ENCODE measurements around the gene UTS2R.

DNA sequence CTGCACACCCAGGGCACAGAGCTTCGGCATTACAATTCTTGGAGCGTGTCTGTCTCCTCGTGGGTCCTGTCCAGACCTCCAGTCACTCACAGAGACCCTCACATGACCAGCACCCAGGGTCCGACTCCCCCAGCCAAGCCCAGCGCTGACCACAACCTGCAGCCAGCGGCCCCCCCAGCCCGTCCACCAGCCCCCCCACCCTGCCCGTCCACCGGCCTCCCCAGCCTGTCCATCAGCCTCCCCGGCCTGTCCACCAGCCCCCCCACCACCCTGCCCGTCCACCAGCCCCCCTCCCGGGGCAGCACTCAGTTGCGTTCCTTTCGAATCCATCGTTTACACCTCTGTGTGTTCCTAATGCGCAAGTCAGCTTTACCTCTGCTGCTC is 43.8 kb upstream of the UTS2R start:
- TF ChIP-seq, protein P1, sequence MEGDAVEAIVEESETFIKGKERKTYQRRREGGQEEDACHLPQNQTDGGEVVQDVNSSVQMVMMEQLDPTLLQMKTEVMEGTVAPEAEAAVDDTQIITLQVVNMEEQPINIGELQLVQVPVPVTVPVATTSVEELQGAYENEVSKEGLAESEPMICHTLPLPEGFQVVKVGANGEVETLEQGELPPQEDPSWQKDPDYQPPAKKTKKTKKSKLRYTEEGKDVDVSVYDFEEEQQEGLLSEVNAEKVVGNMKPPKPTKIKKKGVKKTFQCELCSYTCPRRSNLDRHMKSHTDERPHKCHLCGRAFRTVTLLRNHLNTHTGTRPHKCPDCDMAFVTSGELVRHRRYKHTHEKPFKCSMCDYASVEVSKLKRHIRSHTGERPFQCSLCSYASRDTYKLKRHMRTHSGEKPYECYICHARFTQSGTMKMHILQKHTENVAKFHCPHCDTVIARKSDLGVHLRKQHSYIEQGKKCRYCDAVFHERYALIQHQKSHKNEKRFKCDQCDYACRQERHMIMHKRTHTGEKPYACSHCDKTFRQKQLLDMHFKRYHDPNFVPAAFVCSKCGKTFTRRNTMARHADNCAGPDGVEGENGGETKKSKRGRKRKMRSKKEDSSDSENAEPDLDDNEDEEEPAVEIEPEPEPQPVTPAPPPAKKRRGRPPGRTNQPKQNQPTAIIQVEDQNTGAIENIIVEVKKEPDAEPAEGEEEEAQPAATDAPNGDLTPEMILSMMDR (IDR thresholded peaks at IDR 0.05): no peak
- no peak for TF ChIP-seq POLR2A (IDR thresholded peaks at IDR 0.05)

Data from heart left ventricle (tissue), 13 donors.